Measurements from ENCODE around the gene GLIPR2.

DNA sequence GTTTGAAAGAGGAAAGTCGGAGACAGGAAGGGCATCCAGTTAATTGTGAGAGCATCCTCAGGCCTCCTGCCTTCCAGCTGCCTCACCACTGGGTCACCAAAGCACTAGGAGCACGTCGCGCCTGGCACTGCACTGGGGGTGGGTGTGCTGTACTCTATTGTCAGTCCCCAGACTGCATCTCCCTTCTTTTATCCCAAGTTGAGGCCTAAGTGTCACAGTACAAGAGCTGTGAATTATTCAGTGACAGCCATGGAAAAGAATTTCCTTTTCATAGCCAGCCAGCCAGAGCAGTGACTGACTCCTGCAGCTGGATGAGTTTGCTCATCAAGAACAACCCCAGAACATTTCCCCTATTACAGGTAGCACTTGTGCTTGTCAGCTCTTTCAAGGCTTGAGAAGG lies 70.5 kb downstream of the GLIPR2 start:
- TF ChIP-seq, protein P1, sequence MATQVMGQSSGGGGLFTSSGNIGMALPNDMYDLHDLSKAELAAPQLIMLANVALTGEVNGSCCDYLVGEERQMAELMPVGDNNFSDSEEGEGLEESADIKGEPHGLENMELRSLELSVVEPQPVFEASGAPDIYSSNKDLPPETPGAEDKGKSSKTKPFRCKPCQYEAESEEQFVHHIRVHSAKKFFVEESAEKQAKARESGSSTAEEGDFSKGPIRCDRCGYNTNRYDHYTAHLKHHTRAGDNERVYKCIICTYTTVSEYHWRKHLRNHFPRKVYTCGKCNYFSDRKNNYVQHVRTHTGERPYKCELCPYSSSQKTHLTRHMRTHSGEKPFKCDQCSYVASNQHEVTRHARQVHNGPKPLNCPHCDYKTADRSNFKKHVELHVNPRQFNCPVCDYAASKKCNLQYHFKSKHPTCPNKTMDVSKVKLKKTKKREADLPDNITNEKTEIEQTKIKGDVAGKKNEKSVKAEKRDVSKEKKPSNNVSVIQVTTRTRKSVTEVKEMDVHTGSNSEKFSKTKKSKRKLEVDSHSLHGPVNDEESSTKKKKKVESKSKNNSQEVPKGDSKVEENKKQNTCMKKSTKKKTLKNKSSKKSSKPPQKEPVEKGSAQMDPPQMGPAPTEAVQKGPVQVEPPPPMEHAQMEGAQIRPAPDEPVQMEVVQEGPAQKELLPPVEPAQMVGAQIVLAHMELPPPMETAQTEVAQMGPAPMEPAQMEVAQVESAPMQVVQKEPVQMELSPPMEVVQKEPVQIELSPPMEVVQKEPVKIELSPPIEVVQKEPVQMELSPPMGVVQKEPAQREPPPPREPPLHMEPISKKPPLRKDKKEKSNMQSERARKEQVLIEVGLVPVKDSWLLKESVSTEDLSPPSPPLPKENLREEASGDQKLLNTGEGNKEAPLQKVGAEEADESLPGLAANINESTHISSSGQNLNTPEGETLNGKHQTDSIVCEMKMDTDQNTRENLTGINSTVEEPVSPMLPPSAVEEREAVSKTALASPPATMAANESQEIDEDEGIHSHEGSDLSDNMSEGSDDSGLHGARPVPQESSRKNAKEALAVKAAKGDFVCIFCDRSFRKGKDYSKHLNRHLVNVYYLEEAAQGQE (IDR thresholded peaks at IDR 0.05; ENCODE audit: unreplicated experiment) = no peak
- TF ChIP-seq, protein P2, sequence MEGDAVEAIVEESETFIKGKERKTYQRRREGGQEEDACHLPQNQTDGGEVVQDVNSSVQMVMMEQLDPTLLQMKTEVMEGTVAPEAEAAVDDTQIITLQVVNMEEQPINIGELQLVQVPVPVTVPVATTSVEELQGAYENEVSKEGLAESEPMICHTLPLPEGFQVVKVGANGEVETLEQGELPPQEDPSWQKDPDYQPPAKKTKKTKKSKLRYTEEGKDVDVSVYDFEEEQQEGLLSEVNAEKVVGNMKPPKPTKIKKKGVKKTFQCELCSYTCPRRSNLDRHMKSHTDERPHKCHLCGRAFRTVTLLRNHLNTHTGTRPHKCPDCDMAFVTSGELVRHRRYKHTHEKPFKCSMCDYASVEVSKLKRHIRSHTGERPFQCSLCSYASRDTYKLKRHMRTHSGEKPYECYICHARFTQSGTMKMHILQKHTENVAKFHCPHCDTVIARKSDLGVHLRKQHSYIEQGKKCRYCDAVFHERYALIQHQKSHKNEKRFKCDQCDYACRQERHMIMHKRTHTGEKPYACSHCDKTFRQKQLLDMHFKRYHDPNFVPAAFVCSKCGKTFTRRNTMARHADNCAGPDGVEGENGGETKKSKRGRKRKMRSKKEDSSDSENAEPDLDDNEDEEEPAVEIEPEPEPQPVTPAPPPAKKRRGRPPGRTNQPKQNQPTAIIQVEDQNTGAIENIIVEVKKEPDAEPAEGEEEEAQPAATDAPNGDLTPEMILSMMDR (conservative IDR thresholded peaks at IDR 0.05; ENCODE audit: low read depth in 2 of 2) = no peak
- TF ChIP-seq EZH2 (IDR thresholded peaks at IDR 0.05; ENCODE audit: low read depth, unreplicated experiment) = no peak
- TF ChIP-seq CREB1 (CRISPR knock-in tag; IDR thresholded peaks at IDR 0.05; ENCODE audit: low read depth) = no peak
- no peak for TF ChIP-seq NANOG (IDR thresholded peaks at IDR 0.05; ENCODE audit: borderline replicate concordance)
- no peak for TF ChIP-seq POLR2AphosphoS5 (IDR thresholded peaks at IDR 0.05; ENCODE audit: low read depth)
- no peak for TF ChIP-seq EZH2phosphoT487 (IDR thresholded peaks at IDR 0.05; ENCODE audit: unreplicated experiment)
- no peak for TF ChIP-seq JUNB (IDR thresholded peaks at IDR 0.05; ENCODE audit: unreplicated experiment)
- TF ChIP-seq STAT1 (IDR thresholded peaks at IDR 0.05; ENCODE audit: unreplicated experiment) = no peak

All from GM23338 (cell line).